PC-3 (cell line): ENCODE results near the gene GSTK1.

Source experiments
- CTCF ChIP-seq: fragments of 300-600 bp; sonication (generic); conservative IDR thresholded peaks from 2 replicates; pipeline ENCODE4 v1.5.1; 2017; ENCODE audit warnings: antibody characterized with exemption, low read depth, mild to moderate bottlenecking, low read length
- EZH2 ChIP-seq: fragments of 300-600 bp; sonication (generic); IDR thresholded peaks from one replicate; pipeline ENCODE4 v1.6.1; 2017; ENCODE audit warnings: antibody characterized with exemption, mild to moderate bottlenecking, low read length; ENCODE audit not compliant: unreplicated experiment
- EZH2phosphoT487 ChIP-seq: fragments of 300-600 bp; sonication (generic); IDR thresholded peaks from 2 replicates; pipeline ENCODE4 v1.6.1; 2018; ENCODE audit warnings: mild to moderate bottlenecking, antibody characterized with exemption, low read length, borderline replicate concordance

GRCh38 chr7:143316492-143316891, 53.3 kb downstream of the GSTK1 start:
- TF ChIP-seq CTCF (no peak), EZH2 (no peak), EZH2phosphoT487 (no peak)
